ENCODE results near the gene HNRNPA1.
"Not testable (repeated sequence)": the region's sequence is repeated elsewhere in the genome, so short reads cannot be mapped to it uniquely, and the experiment has no call there.

Gene HNRNPA1

GRCh38 chr12:54277823-54278276 is 2.7 kb upstream of the HNRNPA1 start:
- DNase-seq: no peak

DNA sequence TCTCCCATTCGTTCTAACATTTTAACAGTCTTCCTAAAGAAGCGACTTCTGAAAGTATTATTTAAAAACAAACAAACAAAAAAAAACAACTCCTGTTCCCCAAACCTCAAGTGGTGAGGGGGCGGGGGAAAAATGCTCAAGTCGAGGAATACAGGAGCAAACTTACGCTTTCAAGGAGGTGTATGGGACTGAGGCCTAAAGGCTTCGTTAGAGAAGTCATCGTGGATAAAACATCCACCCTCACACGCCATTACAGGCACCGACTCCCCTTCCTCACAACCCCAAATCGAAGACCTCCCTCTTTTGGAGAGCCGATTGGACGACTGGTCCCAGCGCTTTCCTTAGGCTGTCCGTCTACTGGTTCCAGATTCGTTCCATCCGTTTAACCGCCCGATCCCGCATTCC is 1.3 kb upstream of the HNRNPA1 start:
- no peak for DNase-seq

DNA sequence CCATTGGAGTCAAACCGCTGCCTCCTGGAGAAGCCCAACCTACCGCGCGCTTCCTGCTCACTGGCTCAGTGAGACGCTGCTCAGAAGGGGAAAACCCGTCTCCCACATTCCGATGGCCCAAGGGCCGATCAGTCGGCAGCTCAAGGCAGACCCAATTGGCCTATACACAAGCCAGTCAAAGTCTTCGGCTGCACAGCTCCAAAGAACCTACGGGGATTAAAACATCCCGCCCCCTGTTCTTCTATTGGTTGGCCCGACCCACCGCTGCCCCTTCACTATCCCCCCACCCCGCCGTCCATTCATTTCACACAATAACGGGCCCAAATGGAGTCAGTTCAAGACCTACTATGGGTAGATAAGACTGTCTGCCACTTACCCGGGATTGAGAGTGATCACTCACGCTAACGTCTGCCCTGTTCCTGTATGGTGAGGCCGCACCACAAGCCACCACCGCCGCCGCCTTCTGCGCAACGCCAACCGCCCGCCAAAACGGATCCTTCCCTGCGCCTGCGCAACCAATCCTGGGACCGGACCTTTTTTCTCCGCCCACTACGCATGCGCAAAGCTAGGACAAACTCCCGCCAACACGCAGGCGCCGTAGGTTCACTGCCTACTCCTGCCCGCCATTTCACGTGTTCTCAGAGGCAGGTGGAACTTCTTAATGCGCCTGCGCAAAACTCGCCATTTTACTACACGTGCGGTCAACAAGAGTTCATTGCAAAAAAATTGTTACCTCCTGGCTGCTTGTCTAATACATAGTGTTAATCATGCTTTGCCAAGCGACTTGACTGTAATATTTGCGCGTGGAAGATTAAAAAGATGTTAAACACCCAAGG is 676 bp upstream of the HNRNPA1 start, which contains the start of gene CBX5:
TSS of gene CBX5 (minus strand) at position 491 of the 836 bp plus-strand sequence. CDS start 22,472 bp downstream, outside the sequence.
- peak; percentile 95 for DNase-seq

DNA sequence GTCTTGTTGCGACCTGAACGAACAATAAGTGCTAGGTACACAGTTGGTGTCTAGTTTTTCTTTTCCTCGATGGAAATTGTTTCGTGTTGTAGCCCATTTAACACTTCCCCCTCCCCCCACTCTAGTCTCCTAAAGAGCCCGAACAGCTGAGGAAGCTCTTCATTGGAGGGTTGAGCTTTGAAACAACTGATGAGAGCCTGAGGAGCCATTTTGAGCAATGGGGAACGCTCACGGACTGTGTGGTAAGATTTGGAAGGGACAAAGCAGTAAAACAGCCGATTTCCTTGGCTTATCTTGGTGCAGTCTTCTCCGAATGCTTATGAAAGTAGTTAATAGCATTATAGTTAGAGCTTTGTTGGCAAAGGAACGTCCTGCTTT is 724 bp downstream of the HNRNPA1 start:
- DNase-seq: not testable (repeated sequence)

DNA sequence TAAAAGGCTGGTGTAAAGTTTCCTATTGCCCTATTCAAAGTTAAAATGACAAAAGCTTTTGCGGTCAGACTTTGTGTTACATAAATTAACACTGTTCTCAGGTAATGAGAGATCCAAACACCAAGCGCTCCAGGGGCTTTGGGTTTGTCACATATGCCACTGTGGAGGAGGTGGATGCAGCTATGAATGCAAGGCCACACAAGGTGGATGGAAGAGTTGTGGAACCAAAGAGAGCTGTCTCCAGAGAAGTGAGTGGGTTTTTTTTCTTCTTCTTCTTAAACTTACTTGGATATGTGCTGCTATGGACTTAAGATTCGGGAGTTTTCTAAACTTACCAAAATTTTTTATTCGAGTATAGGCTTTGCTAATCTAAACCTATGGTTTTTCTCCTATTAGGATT is 1.2 kb downstream of the HNRNPA1 start:
- DNase-seq: not testable (repeated sequence)

DNA sequence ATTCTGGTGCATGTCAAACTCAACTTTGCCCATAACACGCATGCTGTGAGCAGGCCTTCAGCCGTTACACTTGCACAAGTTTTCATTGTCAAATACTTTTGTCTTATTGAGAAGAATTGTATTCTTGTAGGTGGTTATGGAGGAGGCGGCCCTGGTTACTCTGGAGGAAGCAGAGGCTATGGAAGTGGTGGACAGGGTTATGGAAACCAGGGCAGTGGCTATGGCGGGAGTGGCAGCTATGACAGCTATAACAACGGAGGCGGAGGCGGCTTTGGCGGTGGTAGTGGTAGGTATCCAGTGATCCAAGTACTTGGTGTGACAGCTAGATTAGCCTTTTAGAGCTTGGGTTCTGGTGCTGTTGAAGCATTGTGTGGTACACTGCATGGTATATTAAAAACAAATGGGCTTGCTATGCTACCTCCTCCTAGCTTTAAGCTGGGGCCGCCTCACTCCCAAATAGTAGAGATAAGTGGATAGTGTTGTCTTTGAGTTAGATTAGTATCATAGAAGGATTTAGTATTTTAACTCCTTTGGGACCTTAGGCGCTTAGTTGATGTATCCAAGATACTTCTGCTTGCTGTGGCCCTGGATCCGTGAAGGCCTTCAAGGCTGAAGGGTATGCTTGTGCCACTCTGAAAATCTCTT is 2.5 kb downstream of the HNRNPA1 start:
- DNase-seq: no peak

DNA sequence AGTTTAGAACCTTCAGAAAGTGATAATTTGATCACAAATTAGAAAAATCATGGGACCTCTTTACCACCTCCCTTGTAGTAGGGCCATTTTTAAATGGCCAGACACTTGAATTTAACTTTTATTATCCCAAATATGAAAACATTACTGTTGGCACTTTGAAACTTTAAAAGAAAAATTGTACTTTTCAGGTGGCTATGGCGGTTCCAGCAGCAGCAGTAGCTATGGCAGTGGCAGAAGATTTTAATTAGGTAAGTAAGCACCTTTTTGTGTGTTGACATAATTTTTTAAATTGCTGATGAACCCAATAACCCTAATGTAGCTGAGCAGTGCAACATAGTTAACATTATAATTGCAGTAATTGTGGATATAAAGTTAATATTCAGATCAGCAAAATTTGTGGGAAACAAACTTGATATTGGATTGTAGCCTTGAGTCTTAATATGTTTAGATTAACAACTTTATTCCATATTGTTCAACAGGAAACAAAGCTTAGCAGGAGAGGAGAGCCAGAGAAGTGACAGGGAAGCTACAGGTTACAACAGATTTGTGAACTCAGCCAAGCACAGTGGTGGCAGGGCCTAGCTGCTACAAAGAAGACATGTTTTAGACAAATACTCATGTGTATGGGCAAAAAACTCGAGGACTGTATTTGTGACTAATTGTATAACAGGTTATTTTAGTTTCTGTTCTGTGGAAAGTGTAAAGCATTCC is 3.7 kb downstream of the HNRNPA1 start:
- not testable (repeated sequence) for DNase-seq

DNA sequence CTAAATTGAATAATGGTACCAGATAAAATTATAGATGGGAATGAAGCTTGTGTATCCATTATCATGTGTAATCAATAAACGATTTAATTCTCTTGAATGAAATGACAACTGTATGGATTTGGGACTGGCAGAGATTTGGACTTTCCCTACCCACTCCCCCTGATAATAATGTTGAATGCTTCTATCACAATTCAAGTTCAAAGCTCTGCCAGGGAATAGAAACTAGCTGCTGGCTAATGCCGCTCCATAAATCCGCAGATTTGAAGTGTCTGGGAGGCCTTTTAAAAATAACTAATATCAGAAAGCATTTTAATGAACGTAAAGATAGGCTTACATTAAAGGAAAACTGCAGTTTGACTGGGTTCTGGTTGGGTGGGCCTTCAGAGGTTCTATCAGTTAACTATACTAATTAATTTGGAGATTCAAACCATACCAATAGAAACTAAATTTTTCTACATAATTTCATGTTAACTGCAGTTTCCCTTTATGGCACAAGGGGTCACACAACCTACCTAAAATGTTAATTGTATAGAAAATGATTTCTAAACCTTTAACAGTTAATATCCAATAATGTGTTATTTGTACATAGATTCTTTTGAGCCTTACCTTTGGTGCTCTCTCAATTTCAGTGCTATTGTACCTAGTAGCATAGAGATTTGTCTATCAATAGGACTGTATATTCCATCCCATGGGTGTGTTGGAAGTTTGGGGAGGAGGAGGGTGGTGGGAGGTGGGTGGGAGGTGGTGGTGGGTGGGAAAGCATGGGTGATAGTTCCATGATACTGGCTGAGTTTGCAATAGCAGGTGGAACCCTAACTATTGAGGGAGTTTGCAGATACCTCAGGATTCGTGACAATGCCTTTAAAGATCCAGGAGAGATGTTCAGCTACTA is 4.9 kb downstream of the HNRNPA1 start:
- no peak for DNase-seq

DNA sequence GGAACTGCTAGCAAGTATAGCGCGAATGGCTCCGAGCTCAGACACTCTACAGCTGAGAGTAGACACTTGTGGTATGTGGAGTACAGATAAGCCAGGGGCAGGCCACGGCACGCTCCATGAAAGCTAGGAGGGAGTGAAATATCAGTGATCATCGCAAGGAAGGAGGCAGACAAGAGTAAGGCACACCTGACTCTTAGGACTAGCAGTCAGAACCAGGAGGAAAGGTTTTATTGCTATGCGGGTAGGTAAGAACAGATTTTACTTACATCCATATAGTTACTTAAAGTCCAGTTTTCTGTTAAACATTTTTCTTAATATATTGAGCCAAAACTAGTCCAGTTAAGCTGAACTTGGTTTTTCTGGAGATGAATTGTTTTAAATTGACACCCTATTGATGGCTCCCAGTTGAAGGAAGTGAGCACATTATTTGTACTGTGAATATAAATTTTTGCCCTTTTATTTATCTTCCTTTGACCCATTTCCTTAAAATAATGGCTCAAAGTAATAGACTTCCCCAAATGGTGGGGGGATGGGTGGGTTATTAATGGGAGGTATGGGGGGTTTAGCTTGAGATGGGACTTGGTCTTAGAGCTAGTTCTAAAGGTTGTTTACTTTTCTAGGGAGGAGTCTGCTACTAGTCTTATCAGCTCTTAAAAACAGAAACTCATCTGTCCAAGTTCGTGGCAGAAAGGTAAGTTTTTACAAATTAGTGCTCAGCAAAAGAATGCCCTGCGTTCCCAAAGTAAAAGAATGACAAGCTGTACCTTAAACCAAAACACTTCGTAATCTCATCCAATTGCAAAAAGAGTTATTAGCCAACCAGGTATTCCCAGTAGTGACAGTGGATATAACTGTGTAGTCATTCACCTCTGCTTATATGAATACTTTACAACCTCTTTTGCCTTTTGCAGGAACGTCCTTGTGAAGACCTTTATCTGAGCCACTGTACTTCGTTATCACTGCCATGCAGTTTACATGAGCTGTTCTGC is 5.8 kb downstream of the HNRNPA1 start:
- no peak for DNase-seq

- DNase-seq: no peak
Observed at GRCh38 chr12:54287261-54288157, 7.0 kb downstream of the HNRNPA1 start.

- no peak for DNase-seq
Observed at GRCh38 chr12:54292083-54292930, 11.8 kb downstream of the HNRNPA1 start.

GRCh38 chr12:54292931-54293241 is 12.4 kb downstream of the HNRNPA1 start:
- DNase-seq: no peak

DNA sequence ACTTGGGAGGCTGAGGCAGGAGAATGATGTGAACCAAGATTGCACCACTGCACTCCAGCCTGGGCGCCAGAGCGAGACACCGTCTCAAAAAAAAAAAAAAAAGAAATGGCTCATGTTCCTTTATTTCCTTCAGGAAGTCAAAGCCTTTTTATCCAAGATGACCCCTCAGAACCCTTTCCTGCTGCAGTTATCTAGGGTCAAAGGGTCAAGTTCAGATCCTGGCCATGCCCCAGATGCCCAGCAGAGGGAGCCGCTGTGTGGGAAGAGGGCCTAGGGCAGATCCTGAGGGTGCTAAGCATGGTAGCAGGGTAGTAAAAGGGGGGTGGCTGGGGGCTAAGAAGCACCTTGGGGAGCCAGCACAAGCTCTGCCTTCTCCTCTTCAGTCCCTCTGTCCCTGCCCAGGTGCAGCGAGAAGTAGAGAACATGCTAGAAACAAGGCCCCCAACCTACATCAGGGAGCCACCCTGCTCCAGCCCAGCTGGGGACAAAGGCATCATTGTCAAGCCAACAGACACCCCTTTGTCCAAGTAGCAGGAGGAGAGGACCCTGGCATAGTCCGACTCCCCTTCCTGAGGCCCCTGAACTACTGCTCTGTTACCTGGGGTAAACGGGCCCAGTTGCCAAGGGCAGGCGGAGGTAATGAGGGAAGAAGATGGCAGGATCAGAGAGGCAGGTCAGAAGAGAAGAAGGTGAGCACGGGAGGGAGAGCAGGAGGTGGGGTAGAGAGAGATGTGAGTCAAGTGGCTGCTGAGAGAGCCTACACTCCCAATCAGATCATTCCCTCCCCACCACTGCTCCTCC is 13.8 kb downstream of the HNRNPA1 start:
- no peak for DNase-seq

- no peak for DNase-seq
Observed at GRCh38 chr12:54294953-54295566, 14.5 kb downstream of the HNRNPA1 start.

GRCh38 chr12:54296393-54297099 is 16.0 kb downstream of the HNRNPA1 start:
- no peak for DNase-seq

- DNase-seq: no peak
Observed at GRCh38 chr12:54298904-54299303, 18.4 kb downstream of the HNRNPA1 start.

- DNase-seq: no peak
Observed at GRCh38 chr12:54299515-54300224, 19.1 kb downstream of the HNRNPA1 start.
